ENCODE results near the gene AP5B1.

DNA sequence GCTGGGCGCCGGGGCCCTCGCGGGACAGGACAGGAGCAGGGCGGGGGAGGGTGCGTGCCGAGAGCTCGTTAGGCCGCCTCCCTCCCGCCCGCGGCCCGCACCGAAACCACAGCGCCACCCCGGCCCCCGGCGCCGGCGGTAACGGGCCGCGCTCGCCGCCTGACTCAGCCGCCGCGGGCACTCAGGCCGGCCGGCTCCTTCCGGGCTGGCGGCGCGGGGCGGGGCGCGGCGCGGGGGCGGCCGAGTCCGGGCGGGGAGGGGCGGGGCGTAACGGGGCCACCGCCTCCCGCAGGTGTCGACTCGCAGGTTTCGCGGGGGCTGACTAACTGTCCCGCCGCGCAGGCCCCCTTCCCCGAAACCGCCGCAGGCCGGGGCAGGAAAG lies at the start of gene AP5B1:
- TF ChIP-seq, protein P1, sequence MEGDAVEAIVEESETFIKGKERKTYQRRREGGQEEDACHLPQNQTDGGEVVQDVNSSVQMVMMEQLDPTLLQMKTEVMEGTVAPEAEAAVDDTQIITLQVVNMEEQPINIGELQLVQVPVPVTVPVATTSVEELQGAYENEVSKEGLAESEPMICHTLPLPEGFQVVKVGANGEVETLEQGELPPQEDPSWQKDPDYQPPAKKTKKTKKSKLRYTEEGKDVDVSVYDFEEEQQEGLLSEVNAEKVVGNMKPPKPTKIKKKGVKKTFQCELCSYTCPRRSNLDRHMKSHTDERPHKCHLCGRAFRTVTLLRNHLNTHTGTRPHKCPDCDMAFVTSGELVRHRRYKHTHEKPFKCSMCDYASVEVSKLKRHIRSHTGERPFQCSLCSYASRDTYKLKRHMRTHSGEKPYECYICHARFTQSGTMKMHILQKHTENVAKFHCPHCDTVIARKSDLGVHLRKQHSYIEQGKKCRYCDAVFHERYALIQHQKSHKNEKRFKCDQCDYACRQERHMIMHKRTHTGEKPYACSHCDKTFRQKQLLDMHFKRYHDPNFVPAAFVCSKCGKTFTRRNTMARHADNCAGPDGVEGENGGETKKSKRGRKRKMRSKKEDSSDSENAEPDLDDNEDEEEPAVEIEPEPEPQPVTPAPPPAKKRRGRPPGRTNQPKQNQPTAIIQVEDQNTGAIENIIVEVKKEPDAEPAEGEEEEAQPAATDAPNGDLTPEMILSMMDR (IDR thresholded peaks at IDR 0.05), result no peak
- peak in 2 of 4 donors; percentile 50 to 71 for TF ChIP-seq POLR2A (IDR thresholded peaks at IDR 0.05)

Data from esophagus squamous epithelium (tissue), 4 donors.